Progenitor cell of endocrine pancreas (in vitro differentiated cells): Measurements from ENCODE around the gene ACAP1. TPM values are rescaled to one million over a fixed set of nuclear protein-coding genes. Genes with fewer than 3 reads are reported as not detected.

Experiments
- DNase-seq: peaks from one replicate; pipeline ENCODE4 v3.0.0; 2021; ENCODE audit warnings: low spot score; ENCODE audit not compliant: unreplicated experiment
- H3K27ac Mint-ChIP-seq: 2 replicates; pipeline ENCODE4 v1.8.0; 2021; ENCODE audit warnings: mild to moderate bottlenecking, moderate library complexity, mixed read lengths
- H3K27me3 Mint-ChIP-seq: 2 replicates; pipeline ENCODE4 v1.8.0; 2021; ENCODE audit warnings: mixed read lengths
- H3K36me3 Mint-ChIP-seq: 2 replicates; pipeline ENCODE4 v1.8.0; 2022; ENCODE audit warnings: mixed read lengths; ENCODE audit not compliant: insufficient read depth
- H3K4me1 Mint-ChIP-seq: 2 replicates; pipeline ENCODE4 v1.8.0; 2021; ENCODE audit warnings: low read depth, mixed read lengths
- H3K4me3 Mint-ChIP-seq: 2 replicates; pipeline ENCODE4 v1.8.0; 2021; ENCODE audit warnings: low read depth, mild to moderate bottlenecking, moderate library complexity, mixed read lengths
- H3K9me3 Mint-ChIP-seq: 2 replicates; pipeline ENCODE4 v1.8.0; 2021; ENCODE audit warnings: low read depth, mixed read lengths
- CTCF ChIP-seq: fragments of 200-600 bp; sonication (generic); IDR thresholded peaks from one replicate; pipeline ENCODE4 v1.5.0; 2021; ENCODE audit warnings: antibody characterized with exemption, mild to moderate bottlenecking; ENCODE audit not compliant: unreplicated experiment
- total RNA-seq: library from RNA; stranded (reverse); gene quantifications from 2 replicates; pipeline ENCODE4 v1.2.1, GENCODE V29; 2021

Gene ACAP1
- total RNA-seq, 1 donor from 2014 or later = 1.0 TPM

GRCh38 chr17:7312432-7313087 is 23.8 kb upstream of the ACAP1 start:
- no peak for TF ChIP-seq CTCF
- H3K36me3 Mint-ChIP-seq = peaks cover 27% of the 10 kb centered on the region
- H3K27ac Mint-ChIP-seq = peak overlapping the region; percentile 79
- H3K4me3 Mint-ChIP-seq = peak overlapping the region; percentile 14
- DNase-seq = no peak
- H3K4me1 Mint-ChIP-seq = peaks cover 25% of the 10 kb centered on the region
- no peaks in the 10 kb centered on the region for H3K27me3 Mint-ChIP-seq
- H3K9me3 Mint-ChIP-seq = no peaks in the 10 kb centered on the region

GRCh38 chr17:7313088-7313889 is 23.0 kb upstream of the ACAP1 start:
- Mint-ChIP-seq H3K9me3 (no peaks in the 10 kb centered on the region), H3K4me3 (peak overlapping the region; percentile 80), H3K27ac (peak overlapping the region; percentile 79), H3K27me3 (no peaks in the 10 kb centered on the region), H3K4me1 (peaks cover 25% of the 10 kb centered on the region), H3K36me3 (peaks cover 27% of the 10 kb centered on the region)
- TF ChIP-seq CTCF = peak; percentile 28
- DNase-seq = no peak

GRCh38 chr17:7313890-7314718 is 22.2 kb upstream of the ACAP1 start:
- TF ChIP-seq CTCF = no peak
- no peak for DNase-seq
- Mint-ChIP-seq H3K4me1 (peaks cover 19% of the 10 kb centered on the region), H3K4me3 (peak overlapping the region; percentile 80), H3K27me3 (no peaks in the 10 kb centered on the region), H3K9me3 (no peaks in the 10 kb centered on the region), H3K27ac (peak overlapping the region; percentile 92), H3K36me3 (peaks cover 27% of the 10 kb centered on the region)

GRCh38 chr17:7314719-7315569 is 21.4 kb upstream of the ACAP1 start, which contains the start of gene GPS2:
GPS2 (minus strand) TSS chr17:7315360; CDS start chr17:7315052, 308 bp downstream.
- Mint-ChIP-seq H3K4me3 (peak within 1 kb of the TSS; percentile 81), H3K4me1 (peaks cover 16% of the 10 kb centered on the region), H3K36me3 (peaks cover 23% of the 10 kb centered on the region)

More at GRCh38 chr17:7314719-7315569, 21.4 kb upstream of the ACAP1 start, which contains the start of gene GPS2:
- Mint-ChIP-seq H3K9me3 (no peaks in the 10 kb centered on the region), H3K27me3 (no peaks in the 10 kb centered on the region), H3K27ac (peak within 1 kb of the TSS; percentile 92)
- DNase-seq = peak; percentile 85
- TF ChIP-seq CTCF = no peak
